Neural cell (in vitro differentiated cells): Measurements from ENCODE around the gene MRPS21.

ENCODE experiments used
- EP300 ChIP-seq: fragments of 450-650 bp; conservative IDR thresholded peaks from 2 replicates; pipeline ENCODE4 v1.6.1; 2014; ENCODE audit warnings: antibody characterized with exemption, mild to moderate bottlenecking, moderate library complexity; ENCODE audit not compliant: poor library complexity, severe bottlenecking
- EZH2 ChIP-seq: fragments of 200-600, 300-800 bp; shearing (Covaris generic), sonication (generic); IDR thresholded peaks from 2 replicates; pipeline ENCODE4 v1.6.1; 2014; ENCODE audit warnings: antibody characterized with exemption, low read length, borderline replicate concordance, mild to moderate bottlenecking; ENCODE audit not compliant: insufficient read depth, poor library complexity, severe bottlenecking
- TF ChIP-seq, protein P1 (sequence below): fragments of 450-650 bp; IDR thresholded peaks from 2 replicates; pipeline ENCODE4 v1.5.1; 2014; ENCODE audit warnings: antibody characterized with exemption, mild to moderate bottlenecking, moderate library complexity; ENCODE audit not compliant: poor library complexity, severe bottlenecking

DNA sequence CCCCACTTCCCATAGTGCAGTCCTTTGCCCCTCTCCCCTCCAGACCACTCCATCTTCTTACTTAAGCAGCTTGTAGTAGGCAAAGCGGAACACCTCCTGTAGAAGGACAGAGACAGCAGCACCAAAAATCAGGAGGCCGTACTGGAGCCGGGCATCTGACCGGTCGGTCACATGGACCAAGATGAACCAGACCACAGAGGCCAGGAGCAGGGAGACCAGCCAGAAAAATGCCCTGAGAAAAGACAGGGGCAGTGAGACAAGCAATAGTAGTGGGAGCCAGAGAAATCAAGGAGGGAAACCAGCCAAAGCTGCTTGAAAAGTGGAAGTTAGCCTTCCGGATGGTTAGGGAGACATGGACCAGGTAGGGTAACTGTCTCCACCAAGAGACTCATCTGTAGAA, 25.8 kb upstream of the MRPS21 start:
- TF ChIP-seq, protein P1, sequence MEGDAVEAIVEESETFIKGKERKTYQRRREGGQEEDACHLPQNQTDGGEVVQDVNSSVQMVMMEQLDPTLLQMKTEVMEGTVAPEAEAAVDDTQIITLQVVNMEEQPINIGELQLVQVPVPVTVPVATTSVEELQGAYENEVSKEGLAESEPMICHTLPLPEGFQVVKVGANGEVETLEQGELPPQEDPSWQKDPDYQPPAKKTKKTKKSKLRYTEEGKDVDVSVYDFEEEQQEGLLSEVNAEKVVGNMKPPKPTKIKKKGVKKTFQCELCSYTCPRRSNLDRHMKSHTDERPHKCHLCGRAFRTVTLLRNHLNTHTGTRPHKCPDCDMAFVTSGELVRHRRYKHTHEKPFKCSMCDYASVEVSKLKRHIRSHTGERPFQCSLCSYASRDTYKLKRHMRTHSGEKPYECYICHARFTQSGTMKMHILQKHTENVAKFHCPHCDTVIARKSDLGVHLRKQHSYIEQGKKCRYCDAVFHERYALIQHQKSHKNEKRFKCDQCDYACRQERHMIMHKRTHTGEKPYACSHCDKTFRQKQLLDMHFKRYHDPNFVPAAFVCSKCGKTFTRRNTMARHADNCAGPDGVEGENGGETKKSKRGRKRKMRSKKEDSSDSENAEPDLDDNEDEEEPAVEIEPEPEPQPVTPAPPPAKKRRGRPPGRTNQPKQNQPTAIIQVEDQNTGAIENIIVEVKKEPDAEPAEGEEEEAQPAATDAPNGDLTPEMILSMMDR = no peak
- TF ChIP-seq EZH2 (no peak), EP300 (no peak)
